Small intestine (tissue), 7 donors: ENCODE data around the gene FHIT. TPM values are rescaled to one million over a fixed set of nuclear protein-coding genes. Genes with fewer than 3 reads are reported as not detected.
A peak's percentile ranks its signal among the peaks of the same experiment; 100 is the strongest.

ENCODE experiments used
- DNase-seq, 2 donors: peaks; one replicate each; pipeline versions ENCODE4 v3.0.0 to v3.0.0-alpha.2; 2013
- FAIRE-seq: peaks from 2 replicates; lab custom pipeline; 2012; peaks lifted over from hg19 to GRCh38; lab: Jason Lieb, UNC
- H3K27ac ChIP-seq, 3 donors: one replicate each; pipeline ENCODE4 v1.5.1; 2013; ENCODE audit warnings: low read length in 2 of 3, mild to moderate bottlenecking in 2 of 3, control low read depth in 1 of 3, inconsistent platforms in 1 of 3, low read depth in 1 of 3, moderate library complexity in 1 of 3
- H3K27me3 ChIP-seq, 3 donors: one replicate each; pipeline ENCODE4 v1.6.1; 2013; ENCODE audit warnings: low read length in 3 of 3, inconsistent platforms in 1 of 3; ENCODE audit not compliant: control insufficient read depth in 3 of 3, insufficient read depth in 3 of 3
- H3K36me3 ChIP-seq, 3 donors: one replicate each; pipeline ENCODE4 v1.6.1; 2013; ENCODE audit warnings: low read length in 3 of 3, inconsistent platforms in 1 of 3, low read depth in 1 of 3, mild to moderate bottlenecking in 1 of 3, moderate library complexity in 1 of 3; ENCODE audit not compliant: control insufficient read depth in 3 of 3, insufficient read depth in 2 of 3
- H3K4me1 ChIP-seq, 3 donors: one replicate each; pipeline ENCODE4 v1.6.1; 2013; ENCODE audit warnings: low read length in 2 of 3, inconsistent platforms in 1 of 3, low read depth in 1 of 3, mild to moderate bottlenecking in 1 of 3, moderate library complexity in 1 of 3; ENCODE audit not compliant: control insufficient read depth in 3 of 3, insufficient read depth in 2 of 3
- H3K4me3 ChIP-seq, 3 donors: one replicate each; pipeline ENCODE4 v1.5.1; 2013; ENCODE audit warnings: low read length in 3 of 3, control low read depth in 1 of 3, inconsistent platforms in 1 of 3, low read depth in 1 of 3, mild to moderate bottlenecking in 1 of 3, moderate library complexity in 1 of 3
- H3K9me3 ChIP-seq, 2 donors: one replicate each; pipeline ENCODE4 v1.6.1; 2013; ENCODE audit warnings: low read depth in 1 of 2, low read length in 1 of 2; ENCODE audit not compliant: control insufficient read depth in 2 of 2, insufficient read depth in 1 of 2
- WGBS, 3 donors: extraction: QIAGEN DNeasy Blood & Tissue Kit; methylation state at CpG; one replicate each; pipeline ENCODE4 v1.1.7; 2013; 5-methylcytosine and 5-hydroxymethylcytosine counted together
- polyA plus RNA-seq, 4 donors: library from polyadenylated mRNA; stranded (reverse) in 3 of 4; unstranded in 1 of 4; fragments of 200-250 nt in 3 of 4; fragments of 120-200 nt in 1 of 4; gene quantifications; one replicate each; pipeline versions ENCODE4 v1.2.1 to v1.2.3, GENCODE V29; 2013
- donor health status: healthy with polysubstance abuse.
- donor health status: control.
- donor health status: control.
- donor health status: Bipolar disorder and iron deficiency.
- donor health status: healthy.

Gene FHIT
- polyA plus RNA-seq, 4 donors: 4.4 to 30.4 (median 7.0) TPM

DNA sequence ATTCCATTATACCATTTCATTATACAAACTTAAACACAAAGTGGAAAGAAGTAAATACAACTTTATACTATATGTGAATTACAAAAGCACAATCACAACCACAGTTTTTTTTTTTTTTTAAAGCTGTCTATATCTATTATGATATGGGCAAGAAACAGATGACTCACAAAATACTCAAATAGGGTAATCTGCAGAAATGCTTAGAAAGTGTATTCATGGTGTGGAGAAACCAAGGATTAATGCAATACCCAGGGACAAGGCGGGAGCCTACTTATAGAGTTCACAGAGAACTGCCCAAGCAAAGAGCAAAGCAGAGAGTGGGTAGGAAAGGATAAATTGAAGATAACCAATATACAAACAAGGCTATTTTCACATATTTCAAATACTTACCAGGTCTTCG is 332.0 kb downstream of the FHIT start:
- H3K36me3 ChIP-seq: no peaks in the 10 kb centered on the region
- no peaks in the 10 kb centered on the region for H3K27me3 ChIP-seq
- WGBS, 3 donors: 92 to 94% (median 92%) methylated on average over 2 of the region's 2 CpGs
- H3K9me3 ChIP-seq: peaks cover 0 to 4% of the 10 kb centered on the region in 2 donors
- no peaks in the 10 kb centered on the region for H3K4me1 ChIP-seq
- no peak overlapping the region for H3K4me3 ChIP-seq
- FAIRE-seq (no peak), DNase-seq (no peak)
- no peak overlapping the region for H3K27ac ChIP-seq

DNA sequence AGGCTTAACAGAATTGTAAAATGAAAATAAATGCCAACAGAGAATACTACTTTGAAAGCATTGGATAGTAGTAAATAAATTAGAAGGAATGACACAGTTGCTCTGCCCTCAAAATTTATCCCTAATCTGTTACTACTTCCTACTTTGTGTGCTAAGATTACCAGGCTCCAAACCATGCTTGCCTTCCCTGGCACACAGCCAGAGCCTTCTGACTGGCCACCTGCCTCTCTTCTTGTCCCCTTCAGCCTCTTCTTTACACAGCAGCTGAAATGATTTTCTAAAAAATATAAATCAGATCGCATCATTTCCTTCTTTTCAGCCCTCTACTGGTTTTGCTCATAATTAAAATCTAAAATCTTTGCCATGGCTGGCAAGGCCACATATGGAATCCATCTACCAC is 334.1 kb downstream of the FHIT start:
- H3K27ac ChIP-seq: no peak overlapping the region
- 30 to 86% (median 83%) methylated on average over 1 of the region's 1 CpG for WGBS, 3 donors
- no peaks in the 10 kb centered on the region for H3K27me3 ChIP-seq
- FAIRE-seq: no peak
- H3K36me3 ChIP-seq: no peaks in the 10 kb centered on the region
- H3K9me3 ChIP-seq: no peaks in the 10 kb centered on the region
- no peak overlapping the region for H3K4me3 ChIP-seq
- H3K4me1 ChIP-seq: no peaks in the 10 kb centered on the region
- peak in 1 of 2 donors; percentile 3 for DNase-seq

DNA sequence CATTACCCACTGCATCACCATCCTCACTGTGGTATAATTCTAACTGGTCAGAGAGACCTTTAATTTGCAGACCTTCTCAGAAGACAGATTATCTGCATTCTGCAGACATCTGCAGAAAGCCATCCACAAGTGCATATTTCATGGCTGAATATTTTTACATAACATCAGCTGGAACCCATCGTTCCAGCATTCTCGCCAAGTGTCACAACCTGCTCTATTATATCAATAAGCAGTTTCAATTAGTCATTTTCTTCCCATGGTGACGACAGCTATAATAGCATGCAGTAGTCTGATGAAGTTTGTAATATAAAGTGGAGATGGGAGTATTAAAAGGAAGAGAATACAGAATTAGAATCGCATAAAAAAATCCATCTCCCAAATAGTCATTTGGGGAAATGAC is 334.7 kb downstream of the FHIT start:
- Histone ChIP-seq H3K4me3 (no peak overlapping the region), H3K27me3 (no peaks in the 10 kb centered on the region), H3K4me1 (no peaks in the 10 kb centered on the region), H3K36me3 (no peaks in the 10 kb centered on the region), H3K27ac (no peak overlapping the region), H3K9me3 (no peaks in the 10 kb centered on the region)
- 73 to 92% (median 87%) methylated on average over 4 of the region's 4 CpGs for WGBS, 3 donors
- DNase-seq: no peak
- FAIRE-seq: no peak

DNA sequence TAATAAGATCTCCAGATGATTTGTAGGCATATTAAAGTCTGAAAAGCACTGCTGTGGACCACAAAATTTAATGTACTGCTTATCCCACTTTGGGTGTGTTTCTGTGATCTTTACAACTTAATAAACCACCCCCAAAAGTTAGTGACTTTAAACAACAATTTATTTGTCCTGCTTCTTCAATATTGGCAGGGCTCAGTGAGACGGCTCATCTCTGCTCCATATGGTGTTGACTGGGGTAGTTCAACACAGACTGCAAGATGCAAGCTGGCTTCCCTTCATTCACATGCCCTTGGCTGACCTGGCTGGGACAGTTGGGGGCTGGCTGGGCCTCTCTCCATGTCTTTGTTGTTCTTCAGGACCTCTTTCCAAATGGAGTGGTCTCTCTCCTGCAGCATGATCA is 337.8 kb downstream of the FHIT start:
- Histone ChIP-seq H3K4me1 (no peaks in the 10 kb centered on the region), H3K4me3 (no peak overlapping the region), H3K36me3 (no peaks in the 10 kb centered on the region), H3K27ac (no peak overlapping the region), H3K27me3 (no peaks in the 10 kb centered on the region), H3K9me3 (no peaks in the 10 kb centered on the region)
- WGBS, 3 donors: 96 to 100% (median 100%) methylated on average over 1 of the region's 1 CpG
- FAIRE-seq: no peak
- no peak for DNase-seq

GRCh38 chr3:60912876-60913275 is 338.4 kb downstream of the FHIT start:
- no peak overlapping the region for H3K4me3 ChIP-seq
- WGBS, 3 donors: 61 to 65% (median 63%) methylated on average over 1 of the region's 1 CpG
- H3K36me3 ChIP-seq: no peaks in the 10 kb centered on the region
- H3K4me1 ChIP-seq: no peaks in the 10 kb centered on the region
- H3K27me3 ChIP-seq: no peaks in the 10 kb centered on the region
- no peak overlapping the region for H3K27ac ChIP-seq
- H3K9me3 ChIP-seq: no peaks in the 10 kb centered on the region
- DNase-seq: no peak
- no peak for FAIRE-seq

DNA sequence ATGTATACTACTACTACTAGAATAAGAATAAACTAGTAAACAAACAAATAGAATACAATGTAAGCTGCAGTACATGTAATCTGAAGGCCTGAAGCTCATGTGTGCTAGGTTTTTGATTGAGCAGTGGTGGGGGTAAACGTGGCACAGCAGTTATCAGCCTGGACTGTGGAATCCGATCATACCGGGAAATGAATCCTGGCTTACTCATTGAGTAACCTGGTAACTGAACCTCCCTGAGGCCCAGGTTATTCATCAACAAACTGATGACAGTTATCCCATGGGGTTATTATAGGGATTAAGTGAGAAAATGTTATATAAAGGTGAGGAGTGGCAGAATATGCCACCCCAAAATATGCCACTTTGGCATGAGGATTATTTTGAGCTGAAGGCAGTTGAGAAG is 339.1 kb downstream of the FHIT start:
- H3K27ac ChIP-seq: no peak overlapping the region
- FAIRE-seq (no peak), DNase-seq (no peak)

DNA sequence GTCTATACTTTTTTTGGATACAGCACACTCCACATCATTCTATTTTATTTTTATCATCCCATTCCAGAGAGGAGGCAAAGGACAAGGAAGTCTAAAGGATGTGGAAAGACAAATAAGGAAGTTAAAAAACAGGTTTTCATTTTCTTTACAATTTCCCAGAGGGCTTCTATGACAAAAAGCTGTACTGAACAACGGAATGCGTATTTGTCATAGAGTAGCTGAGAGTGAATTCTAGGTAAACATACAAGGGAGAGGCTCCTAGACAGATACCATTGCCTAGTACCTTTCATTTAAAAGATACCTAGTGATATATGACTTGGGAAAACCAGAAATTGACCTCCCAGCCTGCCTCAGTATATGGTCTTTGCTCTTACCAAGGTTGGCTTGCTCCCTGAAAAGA is 341.7 kb downstream of the FHIT start:
- DNase-seq (no peak), FAIRE-seq (no peak)
- no peaks in the 10 kb centered on the region for H3K27me3 ChIP-seq
- no peaks in the 10 kb centered on the region for H3K9me3 ChIP-seq
- H3K4me3 ChIP-seq: no peak overlapping the region
- WGBS, 3 donors: 70 to 90% (median 74%) methylated on average over 2 of the region's 2 CpGs
- H3K4me1 ChIP-seq: no peaks in the 10 kb centered on the region
- no peaks in the 10 kb centered on the region for H3K36me3 ChIP-seq
- H3K27ac ChIP-seq: no peak overlapping the region

More for the DNA sequence above, 339.1 kb downstream of the FHIT start:
- 89 to 93% (median 92%) methylated on average over 3 of the region's 3 CpGs for WGBS, 3 donors
- H3K27me3 ChIP-seq: no peaks in the 10 kb centered on the region
- no peaks in the 10 kb centered on the region for H3K4me1 ChIP-seq
- H3K9me3 ChIP-seq: no peaks in the 10 kb centered on the region
- no peaks in the 10 kb centered on the region for H3K36me3 ChIP-seq
- H3K4me3 ChIP-seq: no peak overlapping the region

DNA sequence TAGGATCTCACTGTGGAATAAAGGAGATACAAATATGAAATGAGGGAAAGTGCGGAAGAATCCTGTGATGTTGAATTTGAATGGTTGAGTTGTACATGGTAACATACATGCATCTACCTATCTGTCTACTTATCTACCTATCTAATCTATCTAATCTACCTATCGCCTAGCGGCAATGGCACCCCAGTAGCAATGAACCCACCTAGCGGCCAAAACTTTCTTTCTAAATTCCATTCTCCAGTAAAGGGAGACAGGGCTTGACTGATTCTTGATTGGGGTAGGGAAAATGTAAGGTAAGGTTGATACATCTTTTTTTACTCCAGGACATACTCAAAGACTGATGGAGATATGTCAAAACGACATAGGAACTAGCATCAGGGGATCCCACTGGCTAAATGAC is 345.0 kb downstream of the FHIT start:
- FAIRE-seq (no peak), DNase-seq (no peak)
- WGBS, 3 donors: 89 to 93% (median 92%) methylated on average over 5 of the region's 5 CpGs
- no peaks in the 10 kb centered on the region for H3K9me3 ChIP-seq
- no peaks in the 10 kb centered on the region for H3K27me3 ChIP-seq
- H3K36me3 ChIP-seq: no peaks in the 10 kb centered on the region
- no peak overlapping the region for H3K4me3 ChIP-seq
- no peak overlapping the region for H3K27ac ChIP-seq
- no peaks in the 10 kb centered on the region for H3K4me1 ChIP-seq

- DNase-seq (no peak), FAIRE-seq (no peak)
- 62 to 77% (median 73%) methylated on average over 1 of the region's 1 CpG for WGBS, 3 donors
- Histone ChIP-seq H3K4me1 (no peaks in the 10 kb centered on the region), H3K27me3 (no peaks in the 10 kb centered on the region), H3K9me3 (no peaks in the 10 kb centered on the region), H3K4me3 (no peak overlapping the region), H3K36me3 (no peaks in the 10 kb centered on the region), H3K27ac (no peak overlapping the region)
Measured at GRCh38 chr3:60898321-60898720, 352.9 kb downstream of the FHIT start.
